GM12872 (cell line): ENCODE data around the gene LPO.
A peak's percentile ranks its signal among the peaks of the same experiment; 100 is the strongest.

Experiments used
- TF ChIP-seq, protein P1 (sequence below): IDR thresholded peaks from 3 replicates; pipeline ENCODE4 v1.5.1; 2011; ENCODE audit warnings: low read depth, mild to moderate bottlenecking, low read length, moderate library complexity; ENCODE audit not compliant: insufficient read depth

Gene LPO

DNA sequence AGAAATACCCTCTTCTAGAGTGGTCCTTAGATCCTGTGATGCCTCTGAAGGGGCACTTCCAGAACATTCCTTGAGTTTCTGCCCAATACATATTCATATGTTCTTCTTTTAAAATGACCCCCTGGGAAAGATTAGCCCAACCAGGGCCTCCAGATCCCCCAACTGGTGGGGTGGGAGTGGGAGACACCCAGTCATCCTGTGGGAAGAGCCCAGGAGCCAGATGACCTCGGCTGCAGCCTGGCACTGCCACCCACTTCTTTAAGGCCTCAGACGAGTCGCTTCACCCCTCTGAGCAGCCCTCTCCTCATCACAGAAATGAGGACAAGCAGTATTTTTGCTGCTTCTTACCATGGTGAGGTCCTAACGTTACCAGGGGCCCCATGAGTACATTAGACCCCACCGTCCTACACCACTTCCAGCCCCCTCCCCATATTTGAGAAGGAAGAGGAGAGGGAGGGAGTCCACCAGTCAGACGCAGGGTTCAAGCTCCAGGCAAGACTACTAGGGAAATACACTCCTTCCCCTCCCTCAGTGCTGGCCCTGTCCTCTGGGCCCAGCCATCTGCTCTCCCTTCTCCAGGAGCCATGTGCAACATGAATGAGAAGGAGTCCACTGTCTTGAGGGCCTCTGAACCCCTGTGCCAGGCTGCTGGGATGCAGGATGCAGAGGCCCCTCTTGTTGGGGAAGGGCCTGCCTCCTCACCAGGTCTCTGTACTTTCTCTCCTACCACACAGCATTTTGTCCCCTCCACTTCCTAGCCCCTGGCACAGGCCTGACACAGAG, 30.6 kb downstream of the LPO start:
- TF ChIP-seq, protein P1, sequence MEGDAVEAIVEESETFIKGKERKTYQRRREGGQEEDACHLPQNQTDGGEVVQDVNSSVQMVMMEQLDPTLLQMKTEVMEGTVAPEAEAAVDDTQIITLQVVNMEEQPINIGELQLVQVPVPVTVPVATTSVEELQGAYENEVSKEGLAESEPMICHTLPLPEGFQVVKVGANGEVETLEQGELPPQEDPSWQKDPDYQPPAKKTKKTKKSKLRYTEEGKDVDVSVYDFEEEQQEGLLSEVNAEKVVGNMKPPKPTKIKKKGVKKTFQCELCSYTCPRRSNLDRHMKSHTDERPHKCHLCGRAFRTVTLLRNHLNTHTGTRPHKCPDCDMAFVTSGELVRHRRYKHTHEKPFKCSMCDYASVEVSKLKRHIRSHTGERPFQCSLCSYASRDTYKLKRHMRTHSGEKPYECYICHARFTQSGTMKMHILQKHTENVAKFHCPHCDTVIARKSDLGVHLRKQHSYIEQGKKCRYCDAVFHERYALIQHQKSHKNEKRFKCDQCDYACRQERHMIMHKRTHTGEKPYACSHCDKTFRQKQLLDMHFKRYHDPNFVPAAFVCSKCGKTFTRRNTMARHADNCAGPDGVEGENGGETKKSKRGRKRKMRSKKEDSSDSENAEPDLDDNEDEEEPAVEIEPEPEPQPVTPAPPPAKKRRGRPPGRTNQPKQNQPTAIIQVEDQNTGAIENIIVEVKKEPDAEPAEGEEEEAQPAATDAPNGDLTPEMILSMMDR = no peak

DNA sequence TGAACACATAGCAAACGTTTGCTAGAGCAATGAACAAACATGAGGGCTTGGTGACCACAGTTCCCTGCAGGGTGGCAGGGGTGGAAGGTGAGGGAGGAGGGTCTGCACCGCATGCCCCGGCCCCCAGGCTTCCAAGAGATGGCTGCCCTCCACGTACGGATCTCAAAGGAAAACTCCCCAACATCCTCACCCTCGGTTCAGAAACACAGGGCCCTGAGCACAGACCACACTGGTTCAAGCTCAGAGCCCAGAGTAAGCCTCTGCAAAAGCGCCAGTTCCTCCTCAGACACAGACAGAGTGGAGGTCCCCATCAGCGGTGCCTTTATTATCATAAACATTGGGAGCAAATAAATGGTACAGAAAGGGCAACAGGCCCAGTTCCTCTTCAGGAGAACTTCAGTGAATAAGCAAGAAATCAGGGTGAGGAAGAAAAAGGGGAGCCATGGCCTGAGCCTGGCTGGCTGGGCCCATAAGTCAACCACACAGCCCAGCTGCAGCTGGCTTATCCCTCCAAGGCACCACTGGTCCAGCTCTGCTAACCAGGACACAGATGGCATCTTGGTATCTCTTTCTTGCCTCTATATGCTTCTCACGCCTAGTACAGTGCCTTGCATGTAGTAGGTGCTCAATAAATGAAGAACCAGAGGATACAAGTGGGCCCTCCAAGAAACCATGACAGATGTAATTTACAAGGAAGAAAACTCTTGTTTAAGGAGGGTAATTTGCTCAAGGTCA, 31.3 kb downstream of the LPO start:
- TF ChIP-seq, protein P1 = no peak

DNA sequence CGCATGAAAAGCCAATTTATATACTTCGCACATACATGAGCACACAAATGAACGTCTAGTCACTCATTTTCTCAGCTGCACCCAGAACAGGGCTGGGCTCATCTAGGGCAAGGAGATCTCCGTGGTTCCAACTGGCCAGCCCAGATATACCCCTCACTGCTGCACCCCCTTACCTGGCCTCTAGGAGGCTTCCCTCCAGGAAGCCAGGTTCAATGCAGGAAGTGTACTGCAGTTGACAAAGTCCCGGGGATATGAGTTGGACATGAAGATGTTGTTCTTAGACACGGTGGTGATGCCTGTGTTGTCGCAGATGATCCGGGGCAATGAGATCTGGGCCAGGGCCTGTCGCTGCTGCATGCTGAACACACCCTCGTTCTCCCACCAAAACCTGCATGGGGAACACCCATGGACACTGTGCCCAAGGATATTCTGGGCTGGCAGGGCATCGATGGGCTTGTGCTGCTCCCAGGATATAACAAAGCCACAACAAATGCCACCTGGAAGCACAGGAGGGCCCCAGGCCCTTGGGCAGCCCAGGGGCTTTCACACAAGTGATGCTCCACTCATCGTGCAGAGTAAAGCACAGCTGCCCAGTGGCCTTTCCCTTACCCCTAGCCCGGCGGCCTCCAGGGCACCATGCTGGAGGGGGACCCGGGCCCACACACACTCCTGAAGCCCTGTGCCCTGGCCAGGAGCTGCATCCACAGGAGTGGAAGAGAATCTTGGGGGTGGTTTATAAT, 32.3 kb downstream of the LPO start:
- TF ChIP-seq, protein P1 = peak; percentile 57; the same call in 2 of the 3 replicates

DNA sequence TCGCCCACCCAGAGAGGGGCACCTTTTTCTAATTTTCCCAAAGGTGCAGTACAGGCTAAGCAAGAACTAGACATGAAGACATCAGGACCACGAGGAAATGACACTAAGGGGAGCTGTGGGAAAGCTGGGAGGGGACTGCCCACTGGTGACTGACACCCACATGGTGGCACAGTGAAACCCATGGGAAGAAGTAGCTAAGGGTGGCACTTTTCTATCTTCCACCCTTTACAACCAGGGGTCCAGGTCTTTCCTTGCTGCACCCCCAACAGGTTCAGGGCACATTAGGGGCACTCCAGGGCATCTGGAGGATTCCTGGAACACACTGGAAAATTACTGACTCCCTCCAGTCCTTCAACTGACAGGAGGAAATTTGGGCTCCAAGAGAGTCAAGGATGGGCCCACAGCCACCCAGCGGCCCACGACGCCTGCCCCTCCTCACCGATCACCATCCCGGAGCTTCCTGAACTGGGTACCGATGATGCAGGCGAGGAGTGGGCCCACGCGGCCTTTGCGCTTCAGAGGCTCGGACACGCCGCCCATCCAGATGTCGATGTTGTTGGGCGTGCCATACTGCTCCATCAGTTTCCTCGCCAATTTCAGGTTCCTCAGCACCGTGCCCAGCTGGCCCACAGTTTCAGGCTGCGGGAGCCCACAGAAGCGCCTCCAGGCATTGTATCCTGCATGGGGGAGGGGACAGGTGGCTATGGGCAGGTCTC, 33.0 kb downstream of the LPO start:
- TF ChIP-seq, protein P1 = no peak

DNA sequence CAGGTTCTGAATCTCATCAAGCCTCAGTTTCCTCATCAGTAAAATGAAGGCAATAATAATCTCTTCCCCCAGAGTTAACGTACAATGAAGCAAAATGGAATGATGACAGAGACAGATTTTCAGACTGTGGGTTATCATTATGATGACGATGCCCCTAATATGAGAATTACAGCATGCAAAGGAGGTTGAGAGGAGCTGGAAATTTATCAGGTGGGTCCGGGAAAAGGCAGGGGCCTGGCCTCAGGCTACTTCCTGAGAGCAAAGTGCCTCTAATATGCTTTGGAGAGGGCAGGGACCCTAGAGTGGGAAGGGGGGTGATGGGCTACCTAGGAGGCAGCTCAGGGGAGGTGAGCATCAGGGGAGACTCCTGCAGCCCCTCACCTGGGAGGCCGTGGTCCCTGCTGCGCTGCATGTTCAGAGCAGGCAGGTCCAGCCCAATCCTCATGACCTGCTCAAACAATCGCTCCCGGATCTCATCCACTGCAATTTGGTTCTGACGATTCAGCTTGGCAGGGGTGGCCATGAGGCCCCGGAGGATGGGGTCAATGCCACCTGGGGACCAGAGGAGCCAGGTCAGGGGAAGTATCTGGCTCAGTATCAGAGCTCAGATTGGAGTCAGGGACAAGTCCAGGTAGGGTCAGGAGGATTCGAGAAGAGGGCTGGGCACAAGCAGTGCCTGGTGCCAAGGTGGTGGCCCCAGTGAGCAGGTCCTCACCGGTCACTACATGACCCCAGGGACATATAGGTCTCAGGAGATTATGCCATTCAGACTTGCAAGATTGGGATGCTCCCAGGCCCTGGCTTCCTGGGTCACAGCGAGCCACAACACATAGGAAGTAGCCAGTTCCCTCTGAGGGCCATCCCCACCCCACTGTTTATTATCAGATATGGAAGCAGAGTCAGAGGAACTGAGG, 34.2 kb downstream of the LPO start:
- TF ChIP-seq, protein P1 = no peak

DNA sequence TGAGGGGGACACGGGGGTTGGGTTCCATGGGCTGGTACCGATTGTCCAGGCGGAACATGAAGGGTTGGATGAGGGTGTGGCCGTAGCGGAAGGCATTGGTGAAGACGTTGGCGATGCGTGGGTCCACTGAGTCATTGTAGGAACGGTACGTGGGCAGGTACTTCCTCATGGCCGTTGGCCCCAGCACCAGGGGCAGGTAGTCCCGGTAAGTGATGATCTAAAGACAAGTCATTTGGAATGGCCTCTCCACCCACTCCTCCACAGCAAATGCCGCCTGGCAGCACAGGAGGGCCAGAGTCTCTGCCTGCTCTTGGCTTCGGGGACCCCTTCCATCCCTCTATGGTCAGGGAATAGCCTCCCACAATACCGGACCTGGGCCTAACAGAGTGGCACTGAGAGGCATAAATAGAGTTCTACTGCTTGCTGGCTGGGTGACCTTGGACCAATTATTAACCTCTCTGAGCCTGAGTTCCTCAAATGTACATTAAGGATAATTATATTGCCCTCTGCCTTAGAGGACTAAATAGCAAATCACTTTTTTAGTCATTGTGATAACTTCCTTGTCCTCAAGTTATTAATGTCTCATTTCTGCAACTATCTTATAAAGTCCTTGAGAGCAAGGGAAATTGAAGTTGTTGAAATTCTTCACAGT, 35.2 kb downstream of the LPO start:
- TF ChIP-seq, protein P1 = no peak
